ENCODE results near the gene KIAA0513. TPM values are rescaled to one million over a fixed set of nuclear protein-coding genes. Genes with fewer than 3 reads are reported as not detected.

KIAA0513 gene
- total RNA-seq, 1 experiment from 2014 or later: 8.7 TPM

- no TSS peak for BruUV-seq (replicated peaks)
- Histone ChIP-seq H3K36me3 (ENCODE audit: control insufficient read depth, insufficient read depth, low read length) (peaks cover 4% of the 10 kb centered on the region; the same call in 1 of the 2 replicates), H3K4me1 (ENCODE audit: control insufficient read depth, insufficient read depth, low read length) (peaks cover 19% of the 10 kb centered on the region), H3K4me3 (ENCODE audit: low read depth in 2 of 2, low read length in 2 of 2) (peak overlapping the region; percentile 67 to 75), H3K9me3 (ENCODE audit: control insufficient read depth, insufficient read depth, low read depth, low read length) (no peaks in the 10 kb centered on the region), H3K27ac (ENCODE audit: low read length) (peak overlapping the region; percentile 48), H3K27me3 (ENCODE audit: control insufficient read depth, insufficient read depth, low read length) (no peaks in the 10 kb centered on the region)
- ChIA-PET POLR2A (no interaction called here), CTCF (no interaction called here)
- intact Hi-C loops (cut with micrococcal nuclease; ENCODE audit: unreplicated experiment): no loop called here
- TF ChIP-seq SIN3A (IDR thresholded peaks at IDR 0.05; ENCODE audit: borderline replicate concordance, insufficient read depth, low read depth, low read length): no peak
- TF ChIP-seq TCF7L2 (IDR thresholded peaks at IDR 0.05; ENCODE audit: low read depth, low read length): no peak
- TF ChIP-seq REST (IDR thresholded peaks at IDR 0.05; ENCODE audit: insufficient read depth in 1 of 2, low read depth in 2 of 2, low read length in 1 of 2): no peak
- no peak for TF ChIP-seq CTCF (IDR thresholded peaks at IDR 0.05)
- TF ChIP-seq POLR2AphosphoS5 (IDR thresholded peaks at IDR 0.05; ENCODE audit: low read depth, low read length): no peak
- DNase-seq (ENCODE audit: low read depth, low spot score) (no peak), ATAC-seq (peak; percentile 43)
- in situ Hi-C loops (cut with HindIII; ENCODE audit: low pct_unique_long_range_greater_than_20kb, low sequenced_read_pairs): no loop called here
Measured at GRCh38 chr16:85027958-85028684, 526 bp downstream of the KIAA0513 start.

GRCh38 chr16:85028685-85029407, 1.3 kb downstream of the KIAA0513 start:
- CTCF ChIA-PET: interaction anchor here (0.6 kb wide), 1 partner anchor 14 kb away, joined by 3 read pairs; no protein-coding TSS in a partner anchor
- H3K27me3 ChIP-seq (ENCODE audit: control insufficient read depth, insufficient read depth, low read length): no peaks in the 10 kb centered on the region
- POLR2A ChIA-PET: no interaction called here
- no peaks in the 10 kb centered on the region for H3K9me3 ChIP-seq (ENCODE audit: control insufficient read depth, insufficient read depth, low read depth, low read length)
- BruUV-seq (replicated peaks): no TSS peak
- H3K36me3 ChIP-seq (ENCODE audit: control insufficient read depth, insufficient read depth, low read length): peaks cover 4% of the 10 kb centered on the region; the same call in 1 of the 2 replicates
- DNase-seq (ENCODE audit: low read depth, low spot score) (no peak), ATAC-seq (peak; percentile 55; the same call in 1 of the 2 replicates)
- in situ Hi-C loops (cut with HindIII; ENCODE audit: low pct_unique_long_range_greater_than_20kb, low sequenced_read_pairs): no loop called here
- no peak for TF ChIP-seq CTCF (IDR thresholded peaks at IDR 0.05)
- TF ChIP-seq SIN3A (IDR thresholded peaks at IDR 0.05; ENCODE audit: borderline replicate concordance, insufficient read depth, low read depth, low read length): 0 out of 2 replicates have a peak, but pooled peaks have one; percentile 29
- no peak for TF ChIP-seq REST (IDR thresholded peaks at IDR 0.05; ENCODE audit: insufficient read depth in 1 of 2, low read depth in 2 of 2, low read length in 1 of 2)
- no peak for TF ChIP-seq TCF7L2 (IDR thresholded peaks at IDR 0.05; ENCODE audit: low read depth, low read length)
- TF ChIP-seq POLR2AphosphoS5 (IDR thresholded peaks at IDR 0.05; ENCODE audit: low read depth, low read length): no peak
- peaks cover 19% of the 10 kb centered on the region for H3K4me1 ChIP-seq (ENCODE audit: control insufficient read depth, insufficient read depth, low read length)
- peak overlapping the region; percentile 48; the same call in 1 of the 2 replicates for H3K27ac ChIP-seq (ENCODE audit: low read length)
- intact Hi-C loops (cut with micrococcal nuclease; ENCODE audit: unreplicated experiment): no loop called here
- H3K4me3 ChIP-seq (ENCODE audit: low read depth in 2 of 2, low read length in 2 of 2): peak overlapping the region; percentile 67 to 75
